HG03280 (cell line): Measurements from ENCODE around the gene SMIM7.
"Not testable (repeated sequence)": the region's sequence is repeated elsewhere in the genome, so short reads cannot be mapped to it uniquely, and the experiment has no call there.

Experiments used
- ATAC-seq: cut with Tn5 transposase; IDR thresholded peaks from one replicate; pipeline ENCODE4 v1.9.1; 2021; ENCODE audit warnings: mild to moderate bottlenecking, moderate library complexity; ENCODE audit not compliant: unreplicated experiment

The SMIM7 gene

DNA sequence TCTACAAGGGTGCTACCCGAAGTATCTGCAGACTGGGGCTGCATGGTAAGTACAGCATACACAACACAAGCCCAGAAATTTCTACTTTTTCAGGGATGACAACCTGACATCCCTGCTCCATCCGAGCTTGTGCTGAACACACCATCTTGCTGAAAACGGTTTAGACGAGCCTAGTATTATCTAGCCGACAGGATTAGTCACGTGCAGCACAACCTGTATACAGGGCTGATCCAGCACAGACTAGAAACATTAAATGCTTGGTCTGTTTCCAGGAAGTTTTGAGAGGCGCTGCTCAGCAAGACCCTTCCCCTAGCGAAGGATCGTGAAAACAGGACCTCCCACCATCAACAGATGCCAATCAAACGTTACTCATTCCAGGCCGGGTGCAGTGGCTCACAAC is 4.2 kb downstream of the SMIM7 start:
- no peak for ATAC-seq

DNA sequence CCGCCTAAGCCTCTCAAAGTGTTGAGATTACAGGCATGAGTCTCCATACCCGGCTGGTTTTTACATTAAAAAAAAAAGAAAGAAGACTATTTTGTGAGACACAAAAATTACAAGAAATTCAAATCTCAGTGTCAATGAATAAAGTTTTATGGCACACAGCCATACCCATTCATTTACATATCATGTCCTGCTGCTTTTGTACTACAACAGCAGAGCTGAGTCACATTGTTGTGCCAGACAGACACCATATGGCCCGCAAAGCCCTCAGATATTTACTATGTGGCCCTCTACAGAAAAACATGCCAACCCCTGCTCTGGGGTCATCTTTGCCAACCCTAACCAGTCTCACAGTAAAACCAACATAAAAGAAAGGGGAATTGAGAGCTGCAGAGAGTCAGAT is 5.3 kb downstream of the SMIM7 start:
- ATAC-seq, result no peak

DNA sequence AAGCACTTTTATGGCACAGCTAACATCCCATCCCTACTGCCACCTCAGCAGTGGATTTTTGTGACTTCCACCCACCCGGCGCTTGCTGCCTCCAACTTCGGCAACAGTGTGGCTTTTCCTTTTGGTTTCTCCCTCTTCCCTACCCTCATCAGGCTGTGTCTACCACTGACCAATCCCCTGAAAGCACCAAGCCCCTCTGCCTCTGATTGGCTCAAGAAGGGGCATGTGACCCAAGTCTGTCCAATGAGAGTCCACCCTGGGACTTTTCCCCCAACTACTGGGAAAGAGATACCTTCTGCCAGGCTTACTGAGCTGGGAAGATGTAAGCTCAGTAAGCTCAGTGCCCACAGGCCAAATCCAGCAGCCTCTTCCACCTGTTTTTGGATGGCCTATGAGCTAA is 5.8 kb downstream of the SMIM7 start:
- no peak for ATAC-seq

DNA sequence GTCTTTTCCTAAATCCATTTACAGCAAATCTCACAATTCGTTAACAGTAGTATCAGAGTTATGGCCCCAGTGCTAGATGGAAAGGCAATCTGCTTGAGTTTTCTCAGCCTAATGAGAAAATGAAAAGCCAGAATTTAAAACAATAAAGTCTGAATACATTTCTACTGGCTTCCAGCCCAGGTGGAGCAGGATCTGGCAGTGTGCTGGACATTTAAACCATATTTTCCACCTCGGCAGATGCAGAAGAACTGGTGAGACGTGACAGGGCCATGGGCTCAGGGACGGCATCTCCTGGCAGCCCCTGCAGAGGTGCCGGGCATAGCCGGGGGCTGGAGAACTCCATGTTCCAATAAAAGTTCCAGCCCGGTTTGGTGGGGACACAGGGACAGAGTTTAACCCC is 7.1 kb downstream of the SMIM7 start:
- ATAC-seq, result no peak

DNA sequence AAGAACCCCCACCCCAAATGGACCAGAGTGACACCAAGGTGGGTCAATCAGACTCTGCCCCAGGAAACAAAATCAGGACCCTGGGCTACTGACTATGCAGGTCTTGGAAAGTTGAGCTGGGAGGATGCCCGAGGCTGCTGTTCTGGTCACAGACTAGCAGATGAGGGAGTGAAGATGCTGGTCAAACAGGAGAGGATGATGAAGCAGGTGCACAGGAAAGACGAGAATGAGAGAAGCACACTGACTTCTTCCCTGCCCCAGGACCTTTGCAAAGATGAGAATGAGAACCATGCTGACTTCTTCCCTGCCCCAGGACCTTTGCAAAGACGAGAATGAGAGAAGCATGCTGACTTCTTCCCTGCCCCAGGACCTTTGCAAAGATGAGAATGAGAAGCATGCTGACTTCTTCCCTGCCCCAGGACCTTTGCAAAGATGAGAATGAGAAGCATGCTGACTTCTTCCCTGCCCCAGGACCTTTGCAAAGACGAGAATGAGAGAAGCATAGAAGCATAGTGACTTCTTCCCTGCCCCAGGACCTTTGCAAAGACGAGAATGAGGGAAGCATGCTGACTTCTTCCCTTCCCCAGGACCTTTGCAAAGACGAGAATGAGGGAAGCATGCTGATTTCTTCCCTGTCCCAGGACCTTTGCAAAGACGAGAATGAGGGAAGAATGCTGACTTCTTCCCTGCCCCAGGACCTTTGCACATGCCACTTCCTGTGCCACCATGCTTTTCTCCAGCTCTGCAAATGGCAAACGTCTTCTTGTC is 8.3 kb downstream of the SMIM7 start:
- ATAC-seq, result not testable (repeated sequence)

DNA sequence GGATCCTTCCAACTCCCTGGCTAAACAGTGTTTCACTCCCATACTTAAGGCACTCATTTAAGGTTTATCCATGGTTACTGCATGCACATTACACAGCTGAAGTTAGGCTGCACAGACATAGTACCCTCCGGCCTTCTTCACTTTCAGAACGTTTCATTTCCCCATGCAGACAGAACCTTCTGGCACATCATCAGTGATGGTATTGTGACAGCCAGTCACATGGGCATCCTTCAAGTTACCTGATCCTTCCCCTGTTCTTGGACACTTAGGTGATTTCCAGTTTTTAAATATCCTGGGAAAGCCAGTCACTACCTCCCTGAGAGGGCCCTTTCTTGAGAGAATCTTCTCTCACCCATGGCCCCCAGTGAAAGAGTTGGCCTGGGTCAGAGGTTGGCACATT is 9.1 kb downstream of the SMIM7 start:
- no peak for ATAC-seq

DNA sequence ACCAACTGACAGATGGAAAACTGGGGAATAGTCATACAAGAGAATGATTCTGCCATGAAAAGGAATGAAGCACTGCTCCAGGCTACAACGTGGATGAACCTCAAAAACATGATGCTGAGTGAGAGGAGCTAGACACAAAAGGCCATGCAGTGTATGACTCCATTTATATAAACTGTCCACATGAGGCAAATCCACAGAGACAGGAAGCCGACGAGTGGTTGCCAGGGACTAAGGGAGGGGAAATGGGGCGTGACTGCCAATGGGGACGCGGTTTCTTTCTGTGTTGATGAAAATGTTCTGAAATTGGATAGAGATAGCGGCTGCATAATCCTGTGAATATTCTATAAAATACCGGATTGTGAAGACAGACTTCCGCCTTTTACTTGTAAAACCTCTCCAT is 10.2 kb downstream of the SMIM7 start:
- no peak for ATAC-seq

DNA sequence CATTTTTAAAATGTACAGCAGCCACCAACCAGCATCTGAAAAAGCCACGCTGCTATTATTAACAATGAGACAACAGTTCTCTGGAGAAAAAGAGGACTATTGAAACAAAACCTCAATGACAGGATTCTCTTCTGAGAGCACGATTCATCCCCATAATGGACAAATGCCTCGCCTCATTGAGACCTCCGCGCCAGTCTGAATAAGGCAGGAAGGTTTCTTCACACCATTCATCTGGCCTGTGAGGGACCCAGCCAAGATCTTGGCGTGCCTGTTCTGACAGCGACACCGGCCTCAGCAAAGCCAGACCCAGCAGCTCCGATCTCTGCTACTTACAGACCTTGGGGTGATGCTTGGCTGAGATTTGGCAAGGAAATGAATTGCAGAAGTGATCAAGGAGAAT is 14.8 kb downstream of the SMIM7 start:
- ATAC-seq, result no peak

DNA sequence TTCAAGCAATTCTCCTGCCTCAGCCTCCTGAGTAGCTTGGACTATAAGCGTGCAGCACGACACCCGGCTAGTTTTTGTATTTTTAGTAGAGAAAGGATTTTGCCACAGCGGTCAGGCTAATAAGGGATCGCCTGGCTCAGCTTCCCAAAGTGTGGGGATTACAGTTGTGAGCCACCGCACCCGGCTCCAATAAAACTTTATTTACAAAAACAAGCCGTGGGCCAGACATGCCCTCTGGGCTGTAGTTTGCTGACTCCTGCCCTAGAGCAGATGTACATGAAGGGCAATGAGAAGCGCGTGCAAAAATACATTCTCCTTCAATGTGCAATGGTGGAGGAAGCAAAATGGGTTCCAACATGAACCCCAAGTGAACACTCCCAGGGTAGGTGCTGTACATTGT is 18.2 kb downstream of the SMIM7 start:
- ATAC-seq, result no peak

DNA sequence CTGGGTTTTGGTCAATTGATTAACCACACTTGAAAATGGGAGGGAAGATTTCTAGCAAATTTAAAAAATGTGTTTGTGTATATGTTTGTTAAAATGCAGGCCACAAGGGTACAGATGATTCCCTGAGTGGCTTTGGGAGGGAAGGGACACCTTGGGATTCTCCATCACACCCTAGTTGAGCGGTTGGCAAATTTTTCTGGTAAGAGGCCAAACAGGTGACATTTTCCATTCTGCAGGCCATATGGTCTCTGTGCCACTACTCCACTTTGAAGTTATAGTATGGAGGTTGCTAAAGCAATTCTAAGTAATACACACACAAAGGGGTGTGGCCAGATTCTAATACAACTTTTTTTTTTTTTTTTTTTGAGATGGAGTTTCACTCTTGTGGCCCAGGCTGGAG is 19.0 kb downstream of the SMIM7 start:
- ATAC-seq, result no peak

DNA sequence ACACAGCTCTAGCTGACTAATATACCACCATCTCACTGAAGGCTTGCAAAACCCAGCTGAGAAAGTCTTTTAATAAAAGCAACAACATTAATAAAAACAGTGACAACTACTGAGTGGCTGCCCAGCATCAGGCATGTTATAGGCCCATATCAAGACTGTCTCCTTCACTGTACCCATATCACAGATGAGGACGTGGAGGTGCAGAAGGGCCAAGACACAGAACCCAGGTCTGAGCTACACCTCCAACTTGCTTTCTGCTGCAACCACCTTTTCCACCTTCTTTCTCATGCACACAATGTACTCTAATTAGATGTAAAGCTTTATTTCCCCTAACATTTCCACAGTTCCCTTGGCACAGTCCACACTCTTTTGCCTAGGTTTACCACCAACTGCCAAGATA is 21.3 kb downstream of the SMIM7 start:
- ATAC-seq, result no peak

DNA sequence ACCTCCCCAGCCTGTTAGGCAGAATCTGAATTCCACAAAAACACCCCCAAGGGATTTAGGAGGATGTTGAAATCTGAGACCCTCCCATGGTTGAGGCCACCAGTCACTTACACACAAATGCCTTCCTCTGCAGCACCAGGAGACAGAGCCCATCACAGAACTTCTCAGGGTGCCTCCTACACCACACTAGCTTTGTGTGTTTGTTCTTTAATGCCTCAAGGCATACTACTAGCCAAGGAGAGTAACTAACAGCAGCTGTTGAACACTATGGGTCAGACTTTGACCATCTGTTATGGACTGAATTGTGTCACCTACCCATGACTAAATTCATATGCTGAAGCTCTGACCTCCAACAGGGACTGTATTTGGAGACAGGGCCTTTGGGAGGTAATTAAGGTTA is 22.4 kb downstream of the SMIM7 start:
- ATAC-seq, result no peak

DNA sequence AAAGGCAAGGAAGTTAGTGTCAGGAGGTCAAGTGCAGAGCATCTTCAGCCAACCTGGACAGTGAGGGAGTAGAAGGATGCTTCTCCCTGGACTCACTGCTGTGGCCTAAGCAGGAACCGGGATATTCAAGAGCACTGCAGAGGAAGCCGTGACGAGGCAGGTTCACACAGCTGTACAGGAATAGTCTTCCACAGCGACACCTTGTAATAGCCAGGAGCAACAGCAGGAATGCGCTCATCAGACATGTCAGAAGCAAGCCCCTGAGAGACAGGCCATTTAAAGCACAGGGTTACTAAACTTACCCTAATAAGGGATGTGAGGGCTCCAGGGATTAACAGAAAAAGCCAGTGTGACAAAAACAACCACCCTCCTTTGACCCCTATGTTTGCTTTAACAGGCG is 28.5 kb downstream of the SMIM7 start:
- no peak for ATAC-seq

DNA sequence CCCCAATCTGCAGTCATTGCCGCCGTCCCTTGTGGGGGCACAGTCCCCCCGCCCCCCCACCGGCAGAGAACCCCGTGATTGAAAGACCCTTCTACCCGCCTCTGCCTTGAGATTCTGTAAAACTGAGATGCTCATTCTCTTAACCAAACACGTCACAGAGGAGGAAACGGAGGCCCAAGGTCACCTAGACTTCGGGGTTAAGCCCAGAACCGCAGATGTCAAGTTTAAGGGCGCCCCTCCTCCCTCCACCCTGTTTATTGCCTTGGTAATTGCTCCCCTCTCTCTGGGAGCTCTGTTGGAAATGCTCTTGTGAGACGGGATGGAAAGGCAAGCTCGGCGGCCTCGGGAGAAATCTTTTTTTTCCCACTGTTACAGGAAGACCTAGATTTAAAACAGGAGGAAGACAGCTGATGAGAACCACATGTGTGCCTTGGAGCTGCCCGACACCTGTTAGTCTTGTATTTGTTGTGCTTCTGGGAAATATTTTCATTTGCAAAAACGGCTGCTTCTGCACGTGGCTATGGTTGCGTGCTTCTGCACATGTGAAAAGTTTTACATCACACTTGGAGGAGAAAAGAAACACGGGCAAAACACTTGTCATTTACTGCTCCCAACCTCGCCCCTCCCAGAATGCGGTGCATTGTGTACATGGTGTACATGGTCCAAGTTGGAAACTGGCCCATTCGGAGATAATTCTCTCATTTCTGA is 30.8 kb downstream of the SMIM7 start:
- peak; percentile 7 for ATAC-seq

DNA sequence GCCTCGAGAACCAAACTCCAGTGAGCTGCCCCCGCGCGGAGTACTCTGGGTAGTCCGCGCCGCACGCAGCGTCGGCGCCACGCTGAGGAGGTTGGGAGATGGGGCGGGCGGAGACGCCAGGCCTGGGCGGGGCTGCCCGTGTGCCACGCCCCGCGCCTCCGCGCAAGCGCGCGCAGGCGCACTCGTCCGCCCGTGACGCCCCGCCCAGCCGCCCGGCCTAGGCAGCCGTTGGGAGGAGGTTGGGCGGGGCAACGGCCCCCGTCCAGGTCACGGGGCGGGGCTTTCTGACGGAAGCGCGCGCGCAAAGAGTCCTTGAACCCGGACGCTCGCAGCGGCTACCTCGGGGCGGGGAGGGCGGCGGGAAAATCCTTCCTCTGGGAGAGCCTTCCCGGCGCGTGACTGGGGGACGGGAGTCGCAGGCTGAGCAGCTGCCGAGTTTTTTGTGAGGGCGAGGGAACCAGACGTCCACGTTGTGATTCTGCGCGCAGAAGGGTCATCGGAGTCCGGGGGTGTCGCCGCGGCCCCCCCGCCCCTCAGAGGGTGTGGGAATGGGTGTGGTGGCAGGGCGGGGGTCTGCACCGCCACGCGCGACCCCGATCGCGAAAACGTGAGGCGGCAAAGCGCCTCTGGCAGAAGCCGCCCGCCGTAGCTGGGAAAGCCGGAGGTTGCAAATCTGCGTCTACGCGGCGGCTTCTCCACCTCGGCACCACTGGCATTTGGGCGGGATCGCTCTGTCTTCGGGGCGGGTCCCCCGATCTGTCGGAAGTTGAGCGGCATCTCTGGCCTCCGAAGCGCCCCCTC is 31.6 kb downstream of the SMIM7 start, which contains the start of gene MED26:
Gene MED26, minus strand, starts transcription at position 22 of the 801 bp plus-strand sequence. CDS start 261 bp downstream, outside the sequence.
- ATAC-seq, result peak; percentile 84

DNA sequence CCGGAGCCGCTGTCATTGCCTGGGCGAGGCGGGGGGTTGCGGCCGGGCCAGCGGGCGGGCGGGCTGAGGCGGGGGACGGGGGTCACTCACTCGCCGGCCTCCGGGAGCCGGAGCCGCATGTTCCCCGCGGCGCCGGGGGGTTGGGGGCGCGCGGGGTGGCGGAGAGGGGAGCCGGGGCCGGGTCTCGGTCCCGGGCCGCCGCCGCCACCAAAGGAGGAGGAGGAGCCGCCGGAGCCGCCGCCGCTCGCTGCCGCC is 32.1 kb downstream of the SMIM7 start:
- no peak for ATAC-seq

DNA sequence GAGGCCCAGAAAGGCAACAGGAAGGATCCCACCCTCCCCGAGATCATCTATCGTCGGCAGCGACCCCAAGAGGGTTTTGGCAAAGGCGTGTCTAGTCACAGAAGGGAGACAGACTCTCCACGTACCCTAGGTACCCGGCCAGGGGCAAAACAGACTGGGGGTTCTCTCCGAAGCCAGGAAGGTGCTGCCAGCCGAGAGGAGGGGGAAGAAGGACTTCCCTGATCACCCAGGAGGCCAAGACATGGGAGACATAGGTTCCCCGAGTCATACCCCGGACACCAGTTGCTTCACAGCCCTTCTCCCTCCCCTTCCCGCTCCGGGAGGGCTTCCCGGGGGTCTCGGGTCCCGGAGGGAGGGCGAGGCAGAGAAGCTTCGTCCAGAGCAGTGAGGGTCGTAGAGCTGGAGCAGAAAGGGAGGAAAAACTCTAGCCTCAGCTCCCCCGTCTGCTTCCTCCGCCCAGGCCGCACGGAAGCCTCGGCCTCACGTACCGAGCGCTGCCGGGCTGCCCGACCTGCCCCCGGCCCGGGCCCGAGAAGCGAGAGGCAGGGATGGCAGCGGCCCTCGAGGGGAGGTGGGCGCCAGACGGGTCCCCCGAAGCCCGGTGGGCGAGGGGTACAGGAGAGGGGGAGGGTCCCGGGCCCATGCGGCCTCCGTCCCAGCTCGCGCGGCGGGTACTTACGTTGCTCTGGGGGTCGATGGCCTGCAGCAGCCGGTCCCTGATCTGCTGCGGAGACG is 32.6 kb downstream of the SMIM7 start:
- peak; percentile 6 for ATAC-seq

DNA sequence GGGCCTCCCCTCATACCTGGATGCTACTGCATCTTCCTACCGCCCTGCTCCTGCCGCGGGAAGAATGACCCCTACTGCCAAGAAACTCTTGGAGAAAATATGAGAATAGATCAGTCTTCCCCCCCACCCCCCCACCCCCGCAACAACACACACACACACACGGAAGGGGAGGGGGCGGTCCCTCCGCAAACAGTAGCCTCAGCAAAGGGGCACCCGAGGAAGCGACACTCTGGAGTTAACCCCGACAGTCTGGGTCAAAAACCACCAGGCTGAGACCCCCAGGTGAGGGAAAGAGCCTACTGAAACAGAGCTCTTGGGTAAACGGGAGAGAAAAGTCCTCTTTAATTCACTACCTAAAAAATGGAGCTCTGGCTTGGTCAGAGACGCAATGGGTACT is 33.1 kb downstream of the SMIM7 start:
- ATAC-seq, result no peak

DNA sequence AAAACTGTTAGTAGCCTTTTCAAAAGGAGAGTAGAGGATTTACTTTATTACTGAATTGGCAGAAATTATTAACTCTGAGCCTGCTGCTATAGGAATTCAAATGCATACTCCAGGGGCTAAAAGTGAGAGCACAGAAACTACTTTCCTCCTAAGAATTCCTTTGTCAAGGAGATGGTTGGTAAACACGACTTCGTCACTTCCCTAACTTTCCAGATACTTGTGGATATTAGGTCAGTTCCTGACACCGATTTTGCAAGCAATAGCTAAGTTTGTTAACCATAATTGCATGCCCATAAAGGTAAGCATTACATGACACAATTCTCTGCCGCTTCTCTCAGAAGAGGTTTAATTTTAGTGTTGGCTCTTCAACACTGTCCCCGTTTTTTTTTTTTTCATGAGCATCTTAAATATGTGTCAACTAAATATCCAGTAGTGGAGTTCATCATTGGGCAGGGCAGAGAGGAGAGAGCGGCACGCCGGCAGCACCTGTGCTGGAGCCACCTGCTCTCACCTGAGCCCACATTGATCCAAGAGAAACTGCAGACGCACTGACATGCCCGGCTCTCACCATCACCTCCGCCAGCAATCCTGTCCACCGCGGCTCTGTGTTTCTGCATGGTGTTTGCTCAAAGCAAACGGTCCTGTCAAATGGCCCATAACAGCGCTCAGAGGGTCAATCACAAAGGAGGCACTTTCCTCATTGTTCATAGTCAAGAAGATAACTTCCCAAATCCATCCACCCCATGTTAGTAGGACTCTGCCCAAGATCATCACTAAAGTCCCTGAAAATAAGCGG is 34.6 kb downstream of the SMIM7 start:
- no peak for ATAC-seq

DNA sequence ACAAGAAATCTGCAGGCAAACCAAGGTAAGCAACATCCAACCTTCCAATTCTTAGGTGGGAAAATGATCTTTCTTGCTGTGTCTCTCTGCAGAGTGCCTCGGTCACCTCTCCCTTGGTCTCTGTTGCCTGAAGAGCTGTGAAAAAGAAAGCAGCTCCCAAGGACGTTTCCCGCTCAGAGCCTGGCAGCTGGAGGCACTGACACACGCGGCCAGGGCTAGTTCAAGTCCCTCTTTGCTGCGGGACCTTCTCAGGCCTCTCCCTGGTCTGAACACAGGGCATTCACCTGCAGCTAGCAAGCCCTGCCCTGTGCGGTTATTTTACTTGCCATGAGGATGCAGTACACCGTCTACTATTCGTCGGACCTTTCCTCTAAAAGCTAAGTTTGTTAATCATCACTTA is 35.7 kb downstream of the SMIM7 start:
- ATAC-seq, result no peak

DNA sequence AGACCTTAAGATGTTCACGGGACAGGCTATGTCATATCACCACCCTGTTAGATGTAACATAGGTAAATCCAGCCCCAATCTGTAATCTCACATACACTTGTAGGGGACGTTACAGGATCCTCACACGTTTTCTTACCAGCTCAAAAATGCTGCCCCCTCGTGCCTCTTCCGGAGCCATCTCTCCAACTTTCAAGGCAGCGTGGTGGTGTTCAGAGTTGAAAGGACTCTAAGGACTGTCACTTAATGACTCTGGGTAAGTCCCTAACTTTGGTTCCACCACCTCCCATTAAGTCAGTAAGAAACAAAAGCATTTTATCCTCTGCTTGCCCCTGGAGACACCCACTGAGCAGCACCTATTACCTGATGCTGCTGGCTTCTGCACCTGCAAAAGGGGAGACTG is 36.4 kb downstream of the SMIM7 start:
- no peak for ATAC-seq
